ENCODE data around the gene FBXO42.
"Not testable (repeated sequence)": the region's sequence is repeated elsewhere in the genome, so short reads cannot be mapped to it uniquely, and the experiment has no call there.

The FBXO42 gene

DNA sequence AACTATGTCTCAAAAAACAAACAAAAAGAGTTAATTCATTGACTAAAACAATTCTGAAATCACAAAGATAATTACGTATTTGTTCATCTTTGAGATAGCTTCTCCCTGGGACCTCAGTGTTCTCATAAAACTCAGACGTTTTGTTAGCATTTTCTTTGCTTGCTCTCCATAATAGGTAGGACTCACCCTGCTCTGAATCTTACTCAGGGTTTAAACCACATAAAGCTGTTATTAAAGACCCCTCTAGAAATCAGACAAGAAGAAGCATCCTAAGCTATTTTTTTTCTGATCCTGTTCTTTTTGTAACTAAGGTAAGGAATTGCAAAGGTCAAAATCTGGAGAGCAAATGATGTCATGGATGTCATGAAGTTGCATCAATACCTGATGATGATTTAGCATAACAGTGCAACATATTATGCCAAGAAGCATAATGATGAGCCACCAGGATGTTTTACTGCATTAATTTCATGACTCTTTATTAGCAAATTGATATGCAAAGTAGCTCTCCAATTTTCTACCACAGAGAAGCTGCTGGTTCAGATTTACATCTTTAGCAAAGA is 2.4 kb downstream of the FBXO42 start:
- no peak for DNase-seq (ENCODE audit: low read depth)
- H3K4me3 ChIP-seq (ENCODE audit: low read depth, low read length), result no peak overlapping the region
- TF ChIP-seq, protein P1, sequence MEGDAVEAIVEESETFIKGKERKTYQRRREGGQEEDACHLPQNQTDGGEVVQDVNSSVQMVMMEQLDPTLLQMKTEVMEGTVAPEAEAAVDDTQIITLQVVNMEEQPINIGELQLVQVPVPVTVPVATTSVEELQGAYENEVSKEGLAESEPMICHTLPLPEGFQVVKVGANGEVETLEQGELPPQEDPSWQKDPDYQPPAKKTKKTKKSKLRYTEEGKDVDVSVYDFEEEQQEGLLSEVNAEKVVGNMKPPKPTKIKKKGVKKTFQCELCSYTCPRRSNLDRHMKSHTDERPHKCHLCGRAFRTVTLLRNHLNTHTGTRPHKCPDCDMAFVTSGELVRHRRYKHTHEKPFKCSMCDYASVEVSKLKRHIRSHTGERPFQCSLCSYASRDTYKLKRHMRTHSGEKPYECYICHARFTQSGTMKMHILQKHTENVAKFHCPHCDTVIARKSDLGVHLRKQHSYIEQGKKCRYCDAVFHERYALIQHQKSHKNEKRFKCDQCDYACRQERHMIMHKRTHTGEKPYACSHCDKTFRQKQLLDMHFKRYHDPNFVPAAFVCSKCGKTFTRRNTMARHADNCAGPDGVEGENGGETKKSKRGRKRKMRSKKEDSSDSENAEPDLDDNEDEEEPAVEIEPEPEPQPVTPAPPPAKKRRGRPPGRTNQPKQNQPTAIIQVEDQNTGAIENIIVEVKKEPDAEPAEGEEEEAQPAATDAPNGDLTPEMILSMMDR (IDR thresholded peaks at IDR 0.05; ENCODE audit: low read depth, low read length), result no peak

DNA sequence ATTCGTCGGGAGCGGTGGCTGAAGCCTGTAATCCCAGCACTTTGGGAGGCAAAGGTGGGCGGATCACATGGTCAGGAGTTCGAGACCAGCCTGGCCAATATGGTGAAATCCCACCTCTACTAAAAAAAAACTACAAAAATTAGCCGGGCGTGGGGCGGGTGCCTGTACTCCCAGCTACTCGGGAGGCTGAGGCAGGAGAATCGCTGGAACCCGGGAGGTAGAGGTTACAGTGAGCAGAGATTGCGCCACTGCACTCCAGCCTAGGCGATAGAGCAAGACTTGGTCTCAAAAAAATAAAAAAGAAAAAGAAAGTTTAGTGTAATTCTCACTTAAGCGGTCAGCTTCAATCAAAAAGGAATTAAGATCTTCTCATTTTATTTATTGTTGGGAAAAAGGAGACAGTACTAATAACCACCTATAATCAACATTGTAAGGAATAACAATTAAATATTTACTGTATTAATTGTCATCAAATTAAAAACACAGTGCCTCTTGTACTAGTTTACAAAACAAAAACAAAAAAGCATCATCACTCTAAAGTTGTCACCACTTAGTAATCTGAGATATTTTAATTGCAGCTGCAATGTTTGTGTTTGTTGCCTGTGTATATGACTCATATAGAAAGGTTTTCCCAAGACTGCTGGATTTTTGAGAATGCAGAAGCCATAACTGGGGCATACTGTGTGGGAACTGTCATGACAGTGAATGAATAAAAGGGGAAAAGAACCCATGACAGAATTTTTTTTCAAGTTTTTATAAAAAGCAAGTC is 3.7 kb downstream of the FBXO42 start:
- no peak overlapping the region for H3K4me3 ChIP-seq (ENCODE audit: low read depth, low read length)
- TF ChIP-seq, protein P1 (IDR thresholded peaks at IDR 0.05; ENCODE audit: low read depth, low read length), result no peak
- TF ChIP-seq MYC (IDR thresholded peaks at IDR 0.05; ENCODE audit: low read depth, low read length) (no peak), POLR2A (IDR thresholded peaks at IDR 0.05; ENCODE audit: extremely low read depth, insufficient read length) (no peak)
- TF ChIP-seq, protein P2, sequence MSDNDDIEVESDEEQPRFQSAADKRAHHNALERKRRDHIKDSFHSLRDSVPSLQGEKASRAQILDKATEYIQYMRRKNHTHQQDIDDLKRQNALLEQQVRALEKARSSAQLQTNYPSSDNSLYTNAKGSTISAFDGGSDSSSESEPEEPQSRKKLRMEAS (IDR thresholded peaks at IDR 0.05; ENCODE audit: low read depth, low read length), result no peak
- DNase-seq (ENCODE audit: low read depth), result peak; percentile 8

DNA sequence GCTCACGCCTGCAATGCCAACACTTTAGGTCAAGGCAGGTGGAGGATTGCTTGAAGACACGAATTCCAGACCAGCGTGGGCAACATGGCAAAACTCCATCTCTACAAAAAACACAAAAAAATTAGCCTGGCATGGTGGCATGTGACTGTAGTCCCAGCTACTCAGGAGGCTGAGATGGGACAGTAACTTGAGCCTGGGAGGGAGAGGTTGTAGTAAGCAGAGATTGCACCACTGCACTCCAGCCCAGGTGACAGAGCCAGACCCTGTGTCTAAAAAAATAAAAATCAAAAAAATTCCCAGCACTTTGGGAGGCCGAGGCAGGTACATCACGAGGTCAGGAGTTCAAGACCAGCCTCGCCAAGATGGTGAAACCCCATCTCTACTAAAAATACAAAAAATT is 9.0 kb downstream of the FBXO42 start:
- not testable (repeated sequence) for DNase-seq (ENCODE audit: low read depth); H3K4me3 ChIP-seq (ENCODE audit: low read depth, low read length)

DNA sequence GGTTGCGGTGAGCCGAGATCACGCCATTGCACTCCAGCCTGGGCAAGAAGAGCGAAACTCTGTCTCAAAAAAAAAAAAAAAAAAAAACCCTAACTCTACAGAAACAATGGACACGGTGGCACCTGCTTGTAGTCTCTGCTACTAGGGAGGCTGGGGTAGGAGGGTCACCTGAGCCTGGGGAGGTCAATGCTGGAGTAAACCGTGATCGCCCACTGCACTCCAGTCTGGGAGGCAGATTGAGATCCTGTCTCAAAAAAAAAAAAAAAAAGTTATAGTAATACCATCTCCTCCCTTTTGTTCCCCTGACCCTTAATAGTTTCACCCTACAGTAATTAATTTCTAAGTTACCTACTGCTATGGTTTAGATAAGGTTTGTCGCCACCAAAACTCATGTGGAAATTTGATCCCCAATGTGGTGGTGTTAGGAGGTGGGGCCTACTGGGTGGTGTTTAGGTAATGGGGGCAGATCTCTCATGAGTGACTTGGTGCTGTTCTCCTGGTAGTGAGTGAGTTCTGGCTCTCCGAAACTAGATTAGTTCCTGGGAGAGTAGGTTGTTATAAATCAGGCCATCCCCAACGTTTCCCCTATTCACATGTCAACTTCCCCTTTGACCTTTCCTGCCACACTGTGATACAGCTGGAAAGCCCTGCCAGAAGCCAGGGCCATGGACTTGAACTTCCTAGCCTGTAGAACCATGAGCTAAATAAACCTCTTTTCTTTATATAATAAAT is 9.8 kb downstream of the FBXO42 start:
- H3K4me3 ChIP-seq (ENCODE audit: low read depth, low read length), result no peak overlapping the region
- DNase-seq (ENCODE audit: low read depth), result peak; percentile 11
- TF ChIP-seq MYC (IDR thresholded peaks at IDR 0.05; ENCODE audit: low read depth, low read length), result no peak
- TF ChIP-seq, protein P1 (IDR thresholded peaks at IDR 0.05; ENCODE audit: low read depth, low read length), result no peak
- TF ChIP-seq, protein P2 (IDR thresholded peaks at IDR 0.05; ENCODE audit: low read depth, low read length), result no peak
- no peak for TF ChIP-seq POLR2A (IDR thresholded peaks at IDR 0.05; ENCODE audit: extremely low read depth, insufficient read length)

DNA sequence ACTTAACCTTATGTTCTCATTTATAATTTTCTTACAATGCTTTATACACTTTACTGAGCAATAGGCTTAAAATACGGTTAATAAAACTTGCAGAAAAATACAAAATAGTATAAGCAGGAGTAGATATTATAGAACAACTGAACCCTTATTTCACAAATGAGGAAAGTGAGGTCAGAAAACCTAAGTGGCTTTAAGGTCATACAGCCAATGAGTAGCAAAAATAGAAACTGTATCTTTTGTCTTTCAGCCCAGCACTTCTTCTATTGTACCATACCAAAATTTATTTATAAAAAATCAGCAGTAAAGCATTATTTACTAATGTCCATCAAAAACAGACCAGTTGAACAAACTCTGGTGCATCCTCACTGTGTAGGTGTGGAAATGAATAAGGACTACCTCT is 11.6 kb downstream of the FBXO42 start:
- TF ChIP-seq, protein P2 (IDR thresholded peaks at IDR 0.05; ENCODE audit: low read depth, low read length), result no peak
- no peak for TF ChIP-seq POLR2A (IDR thresholded peaks at IDR 0.05; ENCODE audit: extremely low read depth, insufficient read length)
- no peak for TF ChIP-seq MYC (IDR thresholded peaks at IDR 0.05; ENCODE audit: low read depth, low read length)
- TF ChIP-seq, protein P1 (IDR thresholded peaks at IDR 0.05; ENCODE audit: low read depth, low read length), result no peak
- no peak for DNase-seq (ENCODE audit: low read depth)
- no peak overlapping the region for H3K4me3 ChIP-seq (ENCODE audit: low read depth, low read length)

DNA sequence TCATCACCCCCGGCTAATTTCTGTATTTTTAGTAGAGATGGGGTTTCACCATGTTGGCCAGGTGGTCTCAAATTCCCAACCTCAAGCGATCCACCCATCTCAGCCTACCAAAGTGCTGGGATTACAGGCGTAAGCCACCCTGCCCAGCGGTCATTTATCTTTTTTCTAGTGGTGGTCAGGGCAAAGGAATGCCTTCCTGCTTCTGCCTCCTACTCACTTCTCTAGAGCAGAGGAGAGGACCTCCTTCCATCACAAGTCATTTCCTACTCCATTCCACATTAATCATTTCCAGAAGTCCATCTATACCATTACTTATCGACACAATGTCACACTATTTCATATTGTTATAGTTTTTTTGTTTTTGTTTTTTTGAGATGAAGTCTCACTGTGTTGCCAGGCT is 13.3 kb downstream of the FBXO42 start:
- TF ChIP-seq, protein P2 (IDR thresholded peaks at IDR 0.05; ENCODE audit: low read depth, low read length), result no peak
- TF ChIP-seq POLR2A (IDR thresholded peaks at IDR 0.05; ENCODE audit: extremely low read depth, insufficient read length), result no peak
- TF ChIP-seq MYC (IDR thresholded peaks at IDR 0.05; ENCODE audit: low read depth, low read length), result no peak
- TF ChIP-seq, protein P1 (IDR thresholded peaks at IDR 0.05; ENCODE audit: low read depth, low read length), result no peak
- no peak overlapping the region for H3K4me3 ChIP-seq (ENCODE audit: low read depth, low read length)
- DNase-seq (ENCODE audit: low read depth), result no peak
